ENCODE measurements around the gene STAT5B.

DNA sequence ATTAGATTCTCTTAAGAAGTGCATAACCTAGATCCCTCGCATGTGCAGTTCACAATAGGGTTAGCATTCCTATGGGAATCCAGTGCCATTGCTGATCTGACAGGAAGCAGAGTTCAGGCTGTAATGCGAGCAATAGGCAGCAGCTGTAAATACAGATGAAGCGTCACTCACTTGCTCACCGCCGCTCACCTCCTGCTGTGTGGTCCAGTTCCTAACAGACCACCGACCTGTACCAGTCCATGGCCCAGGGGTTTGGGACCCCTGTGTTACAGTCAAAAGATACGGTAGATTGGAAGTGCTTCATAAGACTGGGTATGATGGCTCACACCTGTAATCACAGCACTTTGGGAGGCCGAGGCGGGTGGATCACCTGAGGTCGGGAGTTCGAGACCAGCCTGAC, 14.9 kb upstream of the STAT5B start:
- TF ChIP-seq POLR2AphosphoS5 (IDR thresholded peaks at IDR 0.05; ENCODE audit: low read depth, low read length) = no peak
- TF ChIP-seq, protein P1, sequence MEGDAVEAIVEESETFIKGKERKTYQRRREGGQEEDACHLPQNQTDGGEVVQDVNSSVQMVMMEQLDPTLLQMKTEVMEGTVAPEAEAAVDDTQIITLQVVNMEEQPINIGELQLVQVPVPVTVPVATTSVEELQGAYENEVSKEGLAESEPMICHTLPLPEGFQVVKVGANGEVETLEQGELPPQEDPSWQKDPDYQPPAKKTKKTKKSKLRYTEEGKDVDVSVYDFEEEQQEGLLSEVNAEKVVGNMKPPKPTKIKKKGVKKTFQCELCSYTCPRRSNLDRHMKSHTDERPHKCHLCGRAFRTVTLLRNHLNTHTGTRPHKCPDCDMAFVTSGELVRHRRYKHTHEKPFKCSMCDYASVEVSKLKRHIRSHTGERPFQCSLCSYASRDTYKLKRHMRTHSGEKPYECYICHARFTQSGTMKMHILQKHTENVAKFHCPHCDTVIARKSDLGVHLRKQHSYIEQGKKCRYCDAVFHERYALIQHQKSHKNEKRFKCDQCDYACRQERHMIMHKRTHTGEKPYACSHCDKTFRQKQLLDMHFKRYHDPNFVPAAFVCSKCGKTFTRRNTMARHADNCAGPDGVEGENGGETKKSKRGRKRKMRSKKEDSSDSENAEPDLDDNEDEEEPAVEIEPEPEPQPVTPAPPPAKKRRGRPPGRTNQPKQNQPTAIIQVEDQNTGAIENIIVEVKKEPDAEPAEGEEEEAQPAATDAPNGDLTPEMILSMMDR (IDR thresholded peaks at IDR 0.05) = no peak
- TF ChIP-seq, protein P2, sequence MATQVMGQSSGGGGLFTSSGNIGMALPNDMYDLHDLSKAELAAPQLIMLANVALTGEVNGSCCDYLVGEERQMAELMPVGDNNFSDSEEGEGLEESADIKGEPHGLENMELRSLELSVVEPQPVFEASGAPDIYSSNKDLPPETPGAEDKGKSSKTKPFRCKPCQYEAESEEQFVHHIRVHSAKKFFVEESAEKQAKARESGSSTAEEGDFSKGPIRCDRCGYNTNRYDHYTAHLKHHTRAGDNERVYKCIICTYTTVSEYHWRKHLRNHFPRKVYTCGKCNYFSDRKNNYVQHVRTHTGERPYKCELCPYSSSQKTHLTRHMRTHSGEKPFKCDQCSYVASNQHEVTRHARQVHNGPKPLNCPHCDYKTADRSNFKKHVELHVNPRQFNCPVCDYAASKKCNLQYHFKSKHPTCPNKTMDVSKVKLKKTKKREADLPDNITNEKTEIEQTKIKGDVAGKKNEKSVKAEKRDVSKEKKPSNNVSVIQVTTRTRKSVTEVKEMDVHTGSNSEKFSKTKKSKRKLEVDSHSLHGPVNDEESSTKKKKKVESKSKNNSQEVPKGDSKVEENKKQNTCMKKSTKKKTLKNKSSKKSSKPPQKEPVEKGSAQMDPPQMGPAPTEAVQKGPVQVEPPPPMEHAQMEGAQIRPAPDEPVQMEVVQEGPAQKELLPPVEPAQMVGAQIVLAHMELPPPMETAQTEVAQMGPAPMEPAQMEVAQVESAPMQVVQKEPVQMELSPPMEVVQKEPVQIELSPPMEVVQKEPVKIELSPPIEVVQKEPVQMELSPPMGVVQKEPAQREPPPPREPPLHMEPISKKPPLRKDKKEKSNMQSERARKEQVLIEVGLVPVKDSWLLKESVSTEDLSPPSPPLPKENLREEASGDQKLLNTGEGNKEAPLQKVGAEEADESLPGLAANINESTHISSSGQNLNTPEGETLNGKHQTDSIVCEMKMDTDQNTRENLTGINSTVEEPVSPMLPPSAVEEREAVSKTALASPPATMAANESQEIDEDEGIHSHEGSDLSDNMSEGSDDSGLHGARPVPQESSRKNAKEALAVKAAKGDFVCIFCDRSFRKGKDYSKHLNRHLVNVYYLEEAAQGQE (IDR thresholded peaks at IDR 0.05; ENCODE audit: insufficient read depth in 1 of 2, low read depth in 2 of 2, low read length in 1 of 2) = no peak
